Measurements from ENCODE around the gene DSCAM. TPM values are rescaled to one million over a fixed set of nuclear protein-coding genes. Genes with fewer than 3 reads are reported as not detected.

The DSCAM gene
- polyA plus RNA-seq, 1 experiment: not detected

- POLR2A ChIA-PET: no interaction called here
- Histone ChIP-seq H3K9me3 (ENCODE audit: control insufficient read depth, insufficient read depth, low read length) (peaks cover 13% of the 10 kb centered on the region), H3K27me3 (ENCODE audit: control insufficient read depth, insufficient read depth, low read length) (no peaks in the 10 kb centered on the region), H3K27ac (ENCODE audit: low read depth, low read length) (no peak overlapping the region), H3K4me3 (ENCODE audit: low read depth, low read length) (no peak overlapping the region)
- TF ChIP-seq, protein P1, sequence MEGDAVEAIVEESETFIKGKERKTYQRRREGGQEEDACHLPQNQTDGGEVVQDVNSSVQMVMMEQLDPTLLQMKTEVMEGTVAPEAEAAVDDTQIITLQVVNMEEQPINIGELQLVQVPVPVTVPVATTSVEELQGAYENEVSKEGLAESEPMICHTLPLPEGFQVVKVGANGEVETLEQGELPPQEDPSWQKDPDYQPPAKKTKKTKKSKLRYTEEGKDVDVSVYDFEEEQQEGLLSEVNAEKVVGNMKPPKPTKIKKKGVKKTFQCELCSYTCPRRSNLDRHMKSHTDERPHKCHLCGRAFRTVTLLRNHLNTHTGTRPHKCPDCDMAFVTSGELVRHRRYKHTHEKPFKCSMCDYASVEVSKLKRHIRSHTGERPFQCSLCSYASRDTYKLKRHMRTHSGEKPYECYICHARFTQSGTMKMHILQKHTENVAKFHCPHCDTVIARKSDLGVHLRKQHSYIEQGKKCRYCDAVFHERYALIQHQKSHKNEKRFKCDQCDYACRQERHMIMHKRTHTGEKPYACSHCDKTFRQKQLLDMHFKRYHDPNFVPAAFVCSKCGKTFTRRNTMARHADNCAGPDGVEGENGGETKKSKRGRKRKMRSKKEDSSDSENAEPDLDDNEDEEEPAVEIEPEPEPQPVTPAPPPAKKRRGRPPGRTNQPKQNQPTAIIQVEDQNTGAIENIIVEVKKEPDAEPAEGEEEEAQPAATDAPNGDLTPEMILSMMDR (IDR thresholded peaks at IDR 0.05; ENCODE audit: low read depth, low read length): no peak
- DNase-seq (ENCODE audit: low read depth, low spot score): no peak
- CTCF ChIA-PET: no interaction called here
Measured at GRCh38 chr21:40696246-40696645, 150.7 kb downstream of the DSCAM start.

- Histone ChIP-seq H3K9me3 (ENCODE audit: control insufficient read depth, insufficient read depth, low read length) (peaks cover 40% of the 10 kb centered on the region), H3K27ac (ENCODE audit: low read depth, low read length) (no peak overlapping the region), H3K4me3 (ENCODE audit: low read depth, low read length) (no peak overlapping the region), H3K27me3 (ENCODE audit: control insufficient read depth, insufficient read depth, low read length) (no peaks in the 10 kb centered on the region)
- no peak for DNase-seq (ENCODE audit: low read depth, low spot score)
- POLR2A ChIA-PET: no interaction called here
- TF ChIP-seq, protein P1 (IDR thresholded peaks at IDR 0.05; ENCODE audit: low read depth, low read length): no peak
- CTCF ChIA-PET: no interaction called here
Measured at GRCh38 chr21:40689840-40690360, 157.1 kb downstream of the DSCAM start.

GRCh38 chr21:40689217-40689616 is 157.7 kb downstream of the DSCAM start:
- DNase-seq (ENCODE audit: low read depth, low spot score): no peak
- Histone ChIP-seq H3K9me3 (ENCODE audit: control insufficient read depth, insufficient read depth, low read length) (peaks cover 41% of the 10 kb centered on the region), H3K4me3 (ENCODE audit: low read depth, low read length) (no peak overlapping the region), H3K27me3 (ENCODE audit: control insufficient read depth, insufficient read depth, low read length) (no peaks in the 10 kb centered on the region), H3K27ac (ENCODE audit: low read depth, low read length) (no peak overlapping the region)
- POLR2A ChIA-PET: no interaction called here
- TF ChIP-seq, protein P1 (IDR thresholded peaks at IDR 0.05; ENCODE audit: low read depth, low read length): no peak
- CTCF ChIA-PET: no interaction called here

- peaks cover 48% of the 10 kb centered on the region for H3K9me3 ChIP-seq (ENCODE audit: control insufficient read depth, insufficient read depth, low read length)
- TF ChIP-seq, protein P1 (IDR thresholded peaks at IDR 0.05; ENCODE audit: low read depth, low read length): no peak
- ChIA-PET CTCF (no interaction called here), POLR2A (no interaction called here)
- H3K4me3 ChIP-seq (ENCODE audit: low read depth, low read length): no peak overlapping the region
- no peaks in the 10 kb centered on the region for H3K27me3 ChIP-seq (ENCODE audit: control insufficient read depth, insufficient read depth, low read length)
- no peak for DNase-seq (ENCODE audit: low read depth, low spot score)
- H3K27ac ChIP-seq (ENCODE audit: low read depth, low read length): no peak overlapping the region
Measured at GRCh38 chr21:40688106-40688864, 158.7 kb downstream of the DSCAM start.

DNA sequence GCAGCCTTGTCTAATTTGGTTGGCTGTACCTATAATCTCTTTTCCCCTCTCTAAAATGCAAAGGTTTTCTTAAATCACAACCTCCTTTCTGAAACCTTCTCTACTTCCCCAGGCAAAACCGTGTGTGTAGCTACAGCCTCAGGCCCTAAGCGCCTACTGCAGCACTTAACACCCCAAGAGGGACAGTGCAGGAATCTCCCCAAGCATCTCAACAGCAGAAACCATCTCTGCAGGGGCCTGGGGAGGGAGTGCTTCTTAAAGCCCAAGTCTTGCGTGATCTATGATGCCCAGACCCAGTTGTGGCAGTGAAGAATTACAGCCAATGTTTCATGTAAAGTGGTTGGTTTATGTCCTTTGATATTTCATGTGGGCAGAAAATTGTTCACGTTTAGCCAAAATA is 159.3 kb downstream of the DSCAM start:
- TF ChIP-seq, protein P1 (IDR thresholded peaks at IDR 0.05; ENCODE audit: low read depth, low read length): no peak
- Histone ChIP-seq H3K9me3 (ENCODE audit: control insufficient read depth, insufficient read depth, low read length) (peaks cover 48% of the 10 kb centered on the region), H3K27me3 (ENCODE audit: control insufficient read depth, insufficient read depth, low read length) (no peaks in the 10 kb centered on the region), H3K4me3 (ENCODE audit: low read depth, low read length) (no peak overlapping the region), H3K27ac (ENCODE audit: low read depth, low read length) (no peak overlapping the region)
- ChIA-PET POLR2A (no interaction called here), CTCF (no interaction called here)
- DNase-seq (ENCODE audit: low read depth, low spot score): no peak
